IMR-90 (cell line): ENCODE measurements around the gene FGG. TPM values are rescaled to one million over a fixed set of nuclear protein-coding genes. Genes with fewer than 3 reads are reported as not detected.

Experiments
- ATAC-seq: fragments of 200-7000 bp; cut with Tn5 transposase; 2 replicates; pipeline ENCODE4 v1.9.1; 2020; ENCODE audit warnings: low read depth, mild to moderate bottlenecking, moderate library complexity
- BruUV-seq: library from RNA; stranded (reverse); fragments of 400-500 nt; replicated peaks from 2 replicates; lab custom pipeline; 2021; lab: Mats Ljungman, UMichigan
- CTCF ChIA-PET: fragments of 300-600 bp; formaldehyde crosslinking; extraction: SDS; loops from one replicate; lab custom pipeline; 2021; ENCODE audit warnings: antibody characterized with exemption; lab: Yijun Ruan, JAX
- POLR2A ChIA-PET: fragments of 300-600 bp; sonication (Branson Sonifier 250); formaldehyde crosslinking; loops from one replicate; lab custom pipeline; 2022; ENCODE audit warnings: antibody characterized with exemption; ENCODE audit not compliant: unreplicated experiment; lab: Charles Lee
- DNase-seq: peaks from one replicate; pipeline ENCODE4 v3.0.0; 2013
- H2AFZ ChIP-seq: replicated peaks from 2 replicates; pipeline ENCODE3; 2013; ENCODE audit warnings: low read length, mild to moderate bottlenecking; ENCODE audit not compliant: poor library complexity
- H2AK5ac ChIP-seq: 2 replicates; pipeline ENCODE4 v1.6.1; 2013; ENCODE audit warnings: low read depth, low read length, inconsistent platforms
- H2AK9ac ChIP-seq: replicated peaks from 2 replicates; pipeline ENCODE3; 2013; ENCODE audit warnings: mild to moderate bottlenecking, low read depth, low read length, moderate library complexity; ENCODE audit not compliant: poor library complexity
- H2BK120ac ChIP-seq: 2 replicates; pipeline ENCODE4 v1.6.1; 2013; ENCODE audit warnings: low read depth, low read length, inconsistent platforms
- H2BK15ac ChIP-seq: 3 replicates; pipeline ENCODE4 v1.6.1; 2013; ENCODE audit warnings: low read depth, low read length, inconsistent platforms
- H2BK20ac ChIP-seq: 2 replicates; pipeline ENCODE4 v1.6.1; 2013; ENCODE audit warnings: low read depth, mild to moderate bottlenecking, inconsistent platforms, low read length, moderate library complexity
- H2BK5ac ChIP-seq: 2 replicates; pipeline ENCODE4 v1.6.1; 2013; ENCODE audit warnings: mild to moderate bottlenecking, low read depth, low read length, inconsistent platforms; ENCODE audit not compliant: poor library complexity, severe bottlenecking
- H3K14ac ChIP-seq: replicated peaks from 2 replicates; pipeline ENCODE4 v1.6.1; 2013; ENCODE audit warnings: low read depth, low read length, inconsistent platforms
- H3K18ac ChIP-seq: 2 replicates; pipeline ENCODE4 v1.6.1; 2013; ENCODE audit warnings: low read depth, low read length, control low read depth
- H3K23ac ChIP-seq: 2 replicates; pipeline ENCODE4 v1.6.1; 2013; ENCODE audit warnings: low read depth, low read length, inconsistent platforms
- H3K27ac ChIP-seq: 2 replicates; pipeline ENCODE4 v1.5.1; 2013; ENCODE audit warnings: mild to moderate bottlenecking, control low read depth, low read length; ENCODE audit not compliant: insufficient read depth
- H3K27me3 ChIP-seq: 2 replicates; pipeline ENCODE4 v1.6.1; 2013; ENCODE audit warnings: low read length; ENCODE audit not compliant: control insufficient read depth, insufficient read depth
- H3K36me3 ChIP-seq: 2 replicates; pipeline ENCODE4 v1.6.1; 2013; ENCODE audit warnings: low read length, mixed read lengths; ENCODE audit not compliant: control insufficient read depth, insufficient read depth
- H3K4ac ChIP-seq: 2 replicates; pipeline ENCODE4 v1.6.1; 2013; ENCODE audit warnings: low read depth, low read length, inconsistent platforms
- H3K4me1 ChIP-seq: 2 replicates; pipeline ENCODE4 v1.6.1; 2013; ENCODE audit warnings: low read length, mixed read lengths; ENCODE audit not compliant: control insufficient read depth, insufficient read depth
- H3K4me2 ChIP-seq: 2 replicates; pipeline ENCODE4 v1.6.1; 2013; ENCODE audit warnings: low read depth, mild to moderate bottlenecking, control low read depth, low read length, moderate library complexity
- H3K4me3 ChIP-seq: 2 replicates; pipeline ENCODE4 v1.5.1; 2013; ENCODE audit warnings: low read depth, mild to moderate bottlenecking, control low read depth, low read length, moderate library complexity; ENCODE audit not compliant: insufficient read depth
- H3K56ac ChIP-seq: 2 replicates; pipeline ENCODE4 v1.6.1; 2013; ENCODE audit warnings: low read length, inconsistent platforms; ENCODE audit not compliant: insufficient read depth; ENCODE audit errors: extremely low read depth
- H3K79me1 ChIP-seq, 2 experiments: 2 replicates each; pipeline ENCODE4 v1.6.1; 2013; ENCODE audit warnings: low read length in 2 of 2, inconsistent platforms in 1 of 2, low read depth in 1 of 2
- H3K9ac ChIP-seq: 2 replicates; pipeline ENCODE4 v1.6.1; 2013; ENCODE audit warnings: low read depth, low read length, control low read depth
- H3K9me1 ChIP-seq: 2 replicates; pipeline ENCODE4 v1.6.1; 2013; ENCODE audit warnings: low read length, inconsistent platforms; ENCODE audit not compliant: insufficient read depth
- H3K9me3 ChIP-seq: 2 replicates; pipeline ENCODE4 v1.6.1; 2013; ENCODE audit warnings: low read length; ENCODE audit not compliant: control insufficient read depth, insufficient read depth
- H4K20me1 ChIP-seq: 2 replicates; pipeline ENCODE4 v1.6.1; 2013; ENCODE audit warnings: low read length, inconsistent platforms; ENCODE audit not compliant: insufficient read depth
- H4K5ac ChIP-seq: 2 replicates; pipeline ENCODE4 v1.6.1; 2013; ENCODE audit warnings: mild to moderate bottlenecking, low read depth, low read length, control low read depth
- H4K8ac ChIP-seq, 2 experiments: 2 replicates each; pipeline ENCODE4 v1.6.1; 2013; ENCODE audit warnings: low read depth in 2 of 2, low read length in 2 of 2, control low read depth in 1 of 2, inconsistent platforms in 1 of 2
- H4K91ac ChIP-seq: 2 replicates; pipeline ENCODE4 v1.6.1; 2013; ENCODE audit warnings: low read depth, low read length, inconsistent platforms; ENCODE audit not compliant: insufficient read depth
- BHLHE40 ChIP-seq: fragments of 150-350 bp; IDR thresholded peaks from 2 replicates; pipeline ENCODE4 v1.6.1; 2016; ENCODE audit warnings: mild to moderate bottlenecking, low read depth, low read length
- CEBPB ChIP-seq: IDR thresholded peaks from 2 replicates; pipeline ENCODE4 v1.6.1; 2012; ENCODE audit warnings: low read depth, low read length, improper control_type of control experiment
- CHD1 ChIP-seq: IDR thresholded peaks from 2 replicates; pipeline ENCODE4 v1.6.1; 2012; ENCODE audit warnings: low read depth, low read length, improper control_type of control experiment
- FOS ChIP-seq: fragments of 150-350 bp; IDR thresholded peaks from 2 replicates; pipeline ENCODE4 v1.6.1; 2016; ENCODE audit warnings: low read depth, low read length
- MAZ ChIP-seq: IDR thresholded peaks from 2 replicates; pipeline ENCODE4 v1.6.1; 2012; ENCODE audit warnings: low read depth, mild to moderate bottlenecking, low read length, improper control_type of control experiment, moderate library complexity, borderline replicate concordance
- MXI1 ChIP-seq: IDR thresholded peaks from 2 replicates; pipeline ENCODE4 v1.6.1; 2012; ENCODE audit warnings: low read depth, mild to moderate bottlenecking, low read length, moderate library complexity, borderline replicate concordance
- NFE2L2 ChIP-seq: fragments of 150-350 bp; IDR thresholded peaks from 2 replicates; pipeline ENCODE4 v1.6.1; 2016; ENCODE audit warnings: low read depth, mild to moderate bottlenecking, low read length
- POLR2A ChIP-seq: IDR thresholded peaks from 2 replicates; pipeline ENCODE4 v1.6.1; 2012; ENCODE audit warnings: mild to moderate bottlenecking, low read depth, low read length
- RAD21 ChIP-seq: IDR thresholded peaks from 2 replicates; pipeline ENCODE4 v1.6.1; 2012; ENCODE audit warnings: low read length, improper control_type of control experiment
- RCOR1 ChIP-seq: IDR thresholded peaks from 2 replicates; pipeline ENCODE4 v1.6.1; 2012; ENCODE audit warnings: mild to moderate bottlenecking, low read length, improper control_type of control experiment; ENCODE audit not compliant: insufficient replicate concordance
- RFX5 ChIP-seq: IDR thresholded peaks from 2 replicates; pipeline ENCODE4 v1.8.0; 2012; ENCODE audit warnings: low read depth, mild to moderate bottlenecking, low read length, moderate library complexity
- SMC3 ChIP-seq: fragments of 150-350 bp; IDR thresholded peaks from 2 replicates; pipeline ENCODE4 v1.6.1; 2016; ENCODE audit warnings: low read depth, mild to moderate bottlenecking, antibody characterized with exemption, low read length, moderate library complexity
- USF2 ChIP-seq: fragments of 150-350 bp; IDR thresholded peaks from 2 replicates; pipeline ENCODE4 v1.6.1; 2017; ENCODE audit warnings: mild to moderate bottlenecking, antibody characterized with exemption, low read length, low read depth
- WGBS, 2 experiments: methylation state at CpG; one replicate each; pipeline versions ENCODE4 v1.1.5 to v1.1.7; 2013; ENCODE audit warnings: missing lambda C conversion rate in 2 of 2; ENCODE audit not compliant: insufficient read length in 1 of 2; ENCODE audit errors: extremely low coverage in 2 of 2; 5-methylcytosine and 5-hydroxymethylcytosine counted together
- dilution Hi-C: fragments of 300-500 bp; cut with HindIII; formaldehyde crosslinking; loops from one replicate; pipeline ENCODE4 v1.14.3; 2018; ENCODE audit warnings: low sequenced_read_pairs; ENCODE audit not compliant: unreplicated experiment
- in situ Hi-C: fragments of 300-500 bp; cut with MboI; formaldehyde crosslinking; loops from 3 replicates; pipeline ENCODE4 v1.14.3; 2019; ENCODE audit warnings: low sequenced_read_pairs, inconsistent platforms, mixed read lengths
- intact Hi-C: fragments of 100-400 bp; cut with micrococcal nuclease; formaldehyde crosslinking; loops from 2 replicates; pipeline ENCODE4 v1.10.0; 2022
- polyA plus RNA-seq, 3 experiments: library from polyadenylated mRNA; depleted of rRNA; stranded (reverse); fragments of >200 nt; gene quantifications; 2 replicates each; pipeline ENCODE4 v1.2.3, GENCODE V29; 2012; ENCODE audit warnings: low replicate concordance in 1 of 3
- total RNA-seq: library from RNA; depleted of rRNA; stranded (reverse); fragments of >200 nt; gene quantifications from 2 replicates; pipeline ENCODE4 v1.2.3, GENCODE V29; 2012
- TF ChIP-seq, protein P1 (sequence below): fragments of 150-350 bp; IDR thresholded peaks from 2 replicates; pipeline ENCODE4 v1.6.1; 2016; ENCODE audit warnings: low read depth, mild to moderate bottlenecking, low read length, moderate library complexity, borderline replicate concordance
- TF ChIP-seq, protein P2 (sequence below): conservative IDR thresholded peaks from 2 replicates; pipeline ENCODE4 v1.5.1; 2012; ENCODE audit warnings: mild to moderate bottlenecking, low read depth, low read length, improper control_type of control experiment

Gene FGG
- total and polyA plus RNA-seq, 2 of the 4 experiments (the other 2 are of a cell fraction), result not detected

DNA sequence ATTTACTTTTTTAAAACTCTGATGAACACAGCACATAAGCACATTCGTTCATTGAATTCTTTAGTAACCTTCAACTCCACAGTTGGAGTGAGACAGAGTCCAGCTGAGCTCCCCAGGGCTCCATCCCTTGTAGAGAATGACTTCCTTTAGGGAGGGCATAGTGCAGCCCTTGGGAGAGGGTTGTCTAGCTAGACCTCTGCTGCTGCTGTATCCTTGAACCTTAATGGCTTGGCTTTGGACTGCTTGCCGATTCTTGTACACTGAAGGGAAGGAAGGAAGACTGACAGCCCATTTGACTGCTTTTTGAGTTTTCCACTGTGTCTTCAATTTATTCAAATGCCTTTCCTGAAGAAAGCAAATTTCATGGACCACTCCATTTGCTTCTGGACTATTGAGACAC is 19.4 kb upstream of the FGG start:
- Histone ChIP-seq H4K8ac (no peak overlapping the region), H3K27me3 (peaks cover 7% of the 10 kb centered on the region), H2AK9ac (no peak overlapping the region), H3K56ac (no peak overlapping the region), H4K5ac (no peak overlapping the region), H3K36me3 (no peaks in the 10 kb centered on the region), H3K9me3 (no peaks in the 10 kb centered on the region), H3K9me1 (no peaks in the 10 kb centered on the region), H3K4ac (no peak overlapping the region), H2BK120ac (no peak overlapping the region), H2BK15ac (no peak overlapping the region), H4K91ac (no peak overlapping the region), H2BK5ac (no peak overlapping the region), H2BK20ac (no peak overlapping the region), H3K4me1 (no peaks in the 10 kb centered on the region), H4K20me1 (no peaks in the 10 kb centered on the region), H2AK5ac (no peak overlapping the region), H3K4me3 (no peak overlapping the region), H3K18ac (no peak overlapping the region), H3K9ac (no peak overlapping the region), H2AFZ (no peak overlapping the region), H3K27ac (no peak overlapping the region), H3K79me1 (no peaks in the 10 kb centered on the region), H3K4me2 (no peak overlapping the region), H3K14ac (no peak overlapping the region), H3K23ac (no peak overlapping the region)
- BruUV-seq, result no TSS peak
- no peak for DNase-seq
- intact Hi-C loops (no loop called here), in situ Hi-C loops (no loop called here), dilution Hi-C loops (no loop called here)
- ATAC-seq, result no peak
- ChIA-PET CTCF (no interaction called here), POLR2A (no interaction called here)
- no peak for TF ChIP-seq MXI1
- no peak for TF ChIP-seq CEBPB
- TF ChIP-seq POLR2A, result no peak
- no peak for TF ChIP-seq RFX5
- no peak for TF ChIP-seq MAZ
- no peak for TF ChIP-seq NFE2L2
- TF ChIP-seq, protein P1, sequence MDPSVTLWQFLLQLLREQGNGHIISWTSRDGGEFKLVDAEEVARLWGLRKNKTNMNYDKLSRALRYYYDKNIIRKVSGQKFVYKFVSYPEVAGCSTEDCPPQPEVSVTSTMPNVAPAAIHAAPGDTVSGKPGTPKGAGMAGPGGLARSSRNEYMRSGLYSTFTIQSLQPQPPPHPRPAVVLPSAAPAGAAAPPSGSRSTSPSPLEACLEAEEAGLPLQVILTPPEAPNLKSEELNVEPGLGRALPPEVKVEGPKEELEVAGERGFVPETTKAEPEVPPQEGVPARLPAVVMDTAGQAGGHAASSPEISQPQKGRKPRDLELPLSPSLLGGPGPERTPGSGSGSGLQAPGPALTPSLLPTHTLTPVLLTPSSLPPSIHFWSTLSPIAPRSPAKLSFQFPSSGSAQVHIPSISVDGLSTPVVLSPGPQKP, result no peak
- no peak for TF ChIP-seq RAD21
- TF ChIP-seq RCOR1, result no peak
- TF ChIP-seq SMC3, result no peak
- TF ChIP-seq BHLHE40, result no peak
- TF ChIP-seq, protein P2, sequence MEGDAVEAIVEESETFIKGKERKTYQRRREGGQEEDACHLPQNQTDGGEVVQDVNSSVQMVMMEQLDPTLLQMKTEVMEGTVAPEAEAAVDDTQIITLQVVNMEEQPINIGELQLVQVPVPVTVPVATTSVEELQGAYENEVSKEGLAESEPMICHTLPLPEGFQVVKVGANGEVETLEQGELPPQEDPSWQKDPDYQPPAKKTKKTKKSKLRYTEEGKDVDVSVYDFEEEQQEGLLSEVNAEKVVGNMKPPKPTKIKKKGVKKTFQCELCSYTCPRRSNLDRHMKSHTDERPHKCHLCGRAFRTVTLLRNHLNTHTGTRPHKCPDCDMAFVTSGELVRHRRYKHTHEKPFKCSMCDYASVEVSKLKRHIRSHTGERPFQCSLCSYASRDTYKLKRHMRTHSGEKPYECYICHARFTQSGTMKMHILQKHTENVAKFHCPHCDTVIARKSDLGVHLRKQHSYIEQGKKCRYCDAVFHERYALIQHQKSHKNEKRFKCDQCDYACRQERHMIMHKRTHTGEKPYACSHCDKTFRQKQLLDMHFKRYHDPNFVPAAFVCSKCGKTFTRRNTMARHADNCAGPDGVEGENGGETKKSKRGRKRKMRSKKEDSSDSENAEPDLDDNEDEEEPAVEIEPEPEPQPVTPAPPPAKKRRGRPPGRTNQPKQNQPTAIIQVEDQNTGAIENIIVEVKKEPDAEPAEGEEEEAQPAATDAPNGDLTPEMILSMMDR, result no peak
- no peak for TF ChIP-seq USF2
- no peak for TF ChIP-seq FOS
- no peak for TF ChIP-seq CHD1
- no CpG with 5 or more reads among the region's 2 CpGs for WGBS, 2 experiments
